Vagina (tissue), 2 donors: ENCODE data around the gene TNNT2.

Experiments used
- CTCF ChIP-seq, 3 experiments: fragments of 450-650 bp in 2 of 3; fragments of 200-600 bp in 1 of 3; sonication (generic) in 1 of 3; IDR thresholded peaks; one replicate each; pipeline ENCODE4 v1.5.1; 2017 to 2019; ENCODE audit warnings: antibody characterized with exemption in 3 of 3, mild to moderate bottlenecking in 2 of 3, moderate library complexity in 2 of 3
- POLR2A ChIP-seq, 2 donors: fragments of 450-650 bp; IDR thresholded peaks; one replicate each; pipeline ENCODE4 v1.6.1; 2017; ENCODE audit warnings: antibody characterized with exemption in 2 of 2, mild to moderate bottlenecking in 2 of 2, moderate library complexity in 2 of 2
- POLR2AphosphoS5 ChIP-seq, 2 donors: sonication (generic); formaldehyde crosslinking; IDR thresholded peaks; one replicate each; pipeline ENCODE4 v1.9.0; 2017; ENCODE audit warnings: antibody characterized with exemption in 2 of 2, mild to moderate bottlenecking in 2 of 2, low read depth in 1 of 2; ENCODE audit not compliant: insufficient read depth in 1 of 2

- TF ChIP-seq POLR2AphosphoS5 (IDR thresholded peaks at IDR 0.05; ENCODE audit: insufficient read depth in 1 of 2, low read depth in 1 of 2) (no peak), POLR2A (IDR thresholded peaks at IDR 0.05) (no peak), CTCF (IDR thresholded peaks at IDR 0.05) (no peak)
Measured at GRCh38 chr1:201424146-201424545, 46.7 kb upstream of the TNNT2 start.
